GM12878 (cell line): Measurements from ENCODE around the gene RFX1. TPM values are rescaled to one million over a fixed set of nuclear protein-coding genes. Genes with fewer than 3 reads are reported as not detected.

ENCODE experiments used
- ATAC-seq: fragments of 200-7000 bp; cut with Tn5 transposase; 3 replicates; pipeline ENCODE4 v1.9.1; 2020; ENCODE audit warnings: mild to moderate bottlenecking, moderate library complexity
- BruUV-seq: library from RNA; stranded (reverse); fragments of 400-500 nt; replicated peaks from 2 replicates; lab custom pipeline; 2021; lab: Mats Ljungman, UMichigan
- CTCF ChIA-PET: fragments of 300-600 bp; sonication (Branson Sonifier 250); formaldehyde crosslinking; extraction: SDS; loops from one replicate; lab custom pipeline; 2021; ENCODE audit warnings: inconsistent platforms; lab: Yijun Ruan, JAX
- POLR2A ChIA-PET: fragments of 350-600 bp; formaldehyde crosslinking; extraction: SDS; loops from one replicate; lab custom pipeline; 2021; ENCODE audit warnings: inconsistent platforms; lab: Charles Lee
- RAD21 ChIA-PET: fragments of 300-600 bp; sonication (Branson Sonifier 250); formaldehyde crosslinking; loops from one replicate; lab custom pipeline; 2023; ENCODE audit warnings: antibody characterized with exemption; ENCODE audit not compliant: unreplicated experiment; lab: Charles Lee
- SMC1A ChIA-PET: fragments of 300-600 bp; sonication (Branson Sonifier 250); formaldehyde crosslinking; loops from one replicate; lab custom pipeline; 2023; ENCODE audit not compliant: unreplicated experiment, uncharacterized antibody; lab: Charles Lee
- DNase-seq: peaks from one replicate; pipeline ENCODE4 v3.0.0-alpha.2; 2011; ENCODE audit warnings: low read depth, low spot score
- FAIRE-seq: peaks from 3 replicates; lab custom pipeline; 2011; peaks lifted over from hg19 to GRCh38; lab: Jason Lieb, UNC
- H2AFZ ChIP-seq: 2 replicates; pipeline ENCODE4 v1.6.0; 2011; ENCODE audit warnings: low read depth, low read length, control low read depth; ENCODE audit not compliant: control insufficient read depth
- H3K27ac ChIP-seq: 2 replicates; pipeline ENCODE4 v1.5.1; 2011; ENCODE audit warnings: control low read depth; ENCODE audit not compliant: control insufficient read depth, insufficient read depth
- H3K27me3 ChIP-seq, 2 experiments: replicated peaks in 1 of 2; 2 replicates each; pipeline versions ENCODE4 v1.6.0 to v1.6.1; 2011; ENCODE audit warnings: low read length in 1 of 2; ENCODE audit not compliant: control insufficient read depth in 2 of 2, insufficient read depth in 2 of 2
- H3K36me3 ChIP-seq, 2 experiments: 2 replicates each; pipeline ENCODE4 v1.5.1; 2011; ENCODE audit warnings: low read length in 1 of 2; ENCODE audit not compliant: control insufficient read depth in 2 of 2, insufficient read depth in 2 of 2
- H3K4me1 ChIP-seq: 2 replicates; pipeline ENCODE4 v1.6.1; 2011; ENCODE audit warnings: mild to moderate bottlenecking, low read length, moderate library complexity, mixed read lengths; ENCODE audit not compliant: control insufficient read depth, insufficient read depth
- H3K4me2 ChIP-seq: 2 replicates; pipeline ENCODE4 v1.6.0; 2011; ENCODE audit warnings: control low read depth; ENCODE audit not compliant: control insufficient read depth, insufficient read depth
- H3K4me3 ChIP-seq: fragments of 200-600 bp; sonication (generic); 2 replicates; pipeline ENCODE4 v1.5.1; 2016
- H3K79me2 ChIP-seq: 2 replicates; pipeline ENCODE4 v1.6.0; 2011; ENCODE audit warnings: low read length; ENCODE audit not compliant: control insufficient read depth, insufficient read depth
- H3K9ac ChIP-seq: 2 replicates; pipeline ENCODE4 v1.8.0; 2011; ENCODE audit warnings: low read length, control low read depth, mixed read lengths; ENCODE audit not compliant: control insufficient read depth, insufficient read depth
- H3K9me3 ChIP-seq: replicated peaks from 3 replicates; pipeline ENCODE4 v1.5.1; 2011; ENCODE audit warnings: mild to moderate bottlenecking, low read length; ENCODE audit not compliant: control insufficient read depth, insufficient read depth
- H4K20me1 ChIP-seq: 2 replicates; pipeline ENCODE4 v1.6.0; 2011; ENCODE audit not compliant: control insufficient read depth, insufficient read depth
- CTCF ChIP-seq, 3 experiments: IDR thresholded peaks in 2 of 3; conservative IDR thresholded peaks in 1 of 3; 2 replicates each; pipeline ENCODE4 v1.5.1; 2011; ENCODE audit warnings: low read depth in 3 of 3, low read length in 3 of 3, mild to moderate bottlenecking in 3 of 3, control low read depth in 2 of 3, moderate library complexity in 2 of 3, inconsistent platforms in 1 of 3, mixed read lengths in 1 of 3; ENCODE audit not compliant: control insufficient read depth in 2 of 3, insufficient read depth in 1 of 3; ENCODE audit errors: extremely low read depth in 1 of 3
- MTA3 ChIP-seq: IDR thresholded peaks from 2 replicates; pipeline ENCODE4 v1.6.1; 2012; ENCODE audit warnings: low read length, inconsistent platforms, borderline replicate concordance
- NR2F1 ChIP-seq: fragments of 450-650 bp; conservative IDR thresholded peaks from 2 replicates; pipeline ENCODE4 v1.6.1; 2017; ENCODE audit warnings: mild to moderate bottlenecking
- POLR2A ChIP-seq: IDR thresholded peaks from 2 replicates; pipeline ENCODE4 v1.6.1; 2011; ENCODE audit warnings: low read depth, mild to moderate bottlenecking, low read length
- RAD21 ChIP-seq: IDR thresholded peaks from 2 replicates; pipeline ENCODE4 v1.6.1; 2011; ENCODE audit warnings: mild to moderate bottlenecking, low read depth, low read length, moderate library complexity; ENCODE audit not compliant: insufficient read depth
- TCF12 ChIP-seq: IDR thresholded peaks from 2 replicates; pipeline ENCODE4 v1.6.1; 2011; ENCODE audit warnings: low read depth, mild to moderate bottlenecking, low read length
- ZNF24 ChIP-seq: fragments of 450-650 bp; IDR thresholded peaks from 2 replicates; pipeline ENCODE4 v1.6.1; 2017; ENCODE audit warnings: antibody characterized with exemption, mild to moderate bottlenecking
- WGBS: methylation state at CpG from one replicate; pipeline ENCODE4 v1.1.6; 2016; ENCODE audit warnings: low lambda C conversion rate; ENCODE audit not compliant: insufficient replicate concordance, insufficient coverage; ENCODE audit errors: missing lambda C conversion rate; 5-methylcytosine and 5-hydroxymethylcytosine counted together
- in situ Hi-C: fragments of 300-500 bp; cut with MboI; formaldehyde crosslinking; loops from 9 replicates; pipeline ENCODE4 v1.14.3; 2018; ENCODE audit warnings: mixed read lengths
- intact Hi-C: fragments of 100-400 bp; cut with micrococcal nuclease; formaldehyde crosslinking; loops from one replicate; pipeline ENCODE4 v1.14.2; 2022; ENCODE audit not compliant: unreplicated experiment
- polyA plus RNA-seq, 11 experiments: library from polyadenylated mRNA; depleted of rRNA in 4 of 11; unstranded in 6 of 11; stranded (reverse) in 5 of 11; fragments of >200 nt; fragmentation: Nextera tagmentation in 4 of 11; fragmentation: Illumina TruSeq in 1 of 11; extraction: Ambion mirVana in 4 of 11; extraction: Trizol in 1 of 11; gene quantifications; 1 replicate in 1 of 11; 2 replicates in 10 of 11; pipeline versions ENCODE4 v1.2.1 to v1.2.3, GENCODE V29; 2011 to 2016; ENCODE audit warnings: inconsistent platforms in 2 of 11, missing spikeins in 2 of 11, low read depth in 1 of 11
- total RNA-seq, 4 experiments: library from RNA; depleted of rRNA in 3 of 4; stranded (reverse); fragments of >200 nt in 3 of 4; fragmentation: Illumina TruSeq in 1 of 4; extraction: Trizol in 1 of 4; gene quantifications; 2 replicates each; pipeline versions ENCODE4 v1.2.1 to v1.2.3, GENCODE V29; 2013 to 2021

RFX1 gene
- total and polyA plus RNA-seq, 10 of the 15 experiments (the other 5 are each of a cell fraction or from before 2014, with no cell fraction given) = 0.05 to 11.0 (median 1.5) TPM

GRCh38 chr19:13959962-13960862 is 45.9 kb downstream of the RFX1 start:
- WGBS = 97% methylated on average over 27 of the region's 27 CpGs
- Histone ChIP-seq H3K4me2 (no peak overlapping the region), H3K79me2 (no peaks in the 10 kb centered on the region), H3K4me3 (no peak overlapping the region), H3K9ac (no peak overlapping the region), H3K27ac (no peak overlapping the region), H3K27me3 (no peaks in the 10 kb centered on the region), H2AFZ (no peak overlapping the region), H3K36me3 (peaks cover 0 to 27% of the 10 kb centered on the region in 2 experiments; a peak in 3 of 4 replicates), H4K20me1 (no peaks in the 10 kb centered on the region), H3K4me1 (no peaks in the 10 kb centered on the region)
- no peak for FAIRE-seq
- RAD21 ChIA-PET = interaction anchor here (0.8 kb wide), 1 partner anchor 72 kb away, joined by 3 read pairs; no protein-coding TSS in a partner anchor
- TSS peak; percentile 29 for BruUV-seq
- DNase-seq = no peak
- in situ Hi-C loops = no loop called here
- peak; percentile 54 for ATAC-seq
- SMC1A ChIA-PET = no interaction called here
- CTCF ChIA-PET = interaction anchor here (1.4 kb wide), 1 partner anchor 82 kb away, joined by 7 read pairs; no protein-coding TSS in a partner anchor
- intact Hi-C loops = no loop called here
- TF ChIP-seq CTCF (IDR thresholded peaks at IDR 0.05 in 2 of 3, conservative IDR thresholded peaks at IDR 0.05 in 1 of 3; ENCODE audit: control insufficient read depth in 2 of 3, extremely low read depth in 1 of 3, insufficient read depth in 1 of 3, low read depth in 3 of 3, low read length in 3 of 3) = peak in 1 of 3 experiments; percentile 46; a peak in 3 of 6 replicates
- TF ChIP-seq MTA3 = no peak
- no peak for TF ChIP-seq ZNF24
- TF ChIP-seq RAD21 = 0 out of 2 replicates have a peak, but pooled peaks have one; percentile 22
- no peak for TF ChIP-seq TCF12
- 0 out of 2 replicates have a peak, but pooled peaks have one; percentile 32 for TF ChIP-seq NR2F1
- peak; percentile 52 for TF ChIP-seq POLR2A
- TF ChIP-seq, all 136 proteins: peak for 4
- no peaks in the 10 kb centered on the region for H3K9me3 ChIP-seq
- POLR2A ChIA-PET = no interaction called here
